Ishikawa (cell line): ENCODE results near the gene PIH1D1.

Experiments used
- CEBPB ChIP-seq: IDR thresholded peaks from 2 replicates; pipeline ENCODE4 v1.6.1; 2012
- CREB1 ChIP-seq: IDR thresholded peaks from 2 replicates; pipeline ENCODE4 v1.6.1; 2012; ENCODE audit warnings: low read depth
- EGR1 ChIP-seq: IDR thresholded peaks from 2 replicates; pipeline ENCODE4 v1.6.1; 2012
- EP300 ChIP-seq: IDR thresholded peaks from 2 replicates; pipeline ENCODE4 v1.6.1; 2012; ENCODE audit warnings: borderline replicate concordance
- FOXM1 ChIP-seq: IDR thresholded peaks from 2 replicates; pipeline ENCODE4 v1.6.1; 2012; ENCODE audit warnings: low read depth, borderline replicate concordance
- NFIC ChIP-seq: IDR thresholded peaks from 2 replicates; pipeline ENCODE4 v1.6.1; 2012
- RAD21 ChIP-seq: IDR thresholded peaks from 2 replicates; pipeline ENCODE4 v1.6.1; 2012; ENCODE audit warnings: low read depth
- TAF1 ChIP-seq: IDR thresholded peaks from 2 replicates; pipeline ENCODE4 v1.6.1; 2012; ENCODE audit warnings: low read depth, mild to moderate bottlenecking
- TCF12 ChIP-seq: IDR thresholded peaks from 2 replicates; pipeline ENCODE4 v1.6.1; 2012; ENCODE audit warnings: low read depth
- TEAD4 ChIP-seq: IDR thresholded peaks from 2 replicates; pipeline ENCODE4 v1.6.1; 2012
- YY1 ChIP-seq: IDR thresholded peaks from 2 replicates; pipeline ENCODE4 v1.6.1; 2012; ENCODE audit warnings: low read depth
- ZBTB7A ChIP-seq: IDR thresholded peaks from 2 replicates; pipeline ENCODE4 v1.6.1; 2012; ENCODE audit warnings: low read depth
- TF ChIP-seq, protein P1 (sequence below): IDR thresholded peaks from 2 replicates; pipeline ENCODE4 v1.6.1; 2012
- TF ChIP-seq, protein P2 (sequence below): IDR thresholded peaks from 2 replicates; pipeline ENCODE4 v1.6.1; 2012; ENCODE audit warnings: low read depth, mild to moderate bottlenecking
- TF ChIP-seq, protein P3 (sequence below): IDR thresholded peaks from 2 replicates; pipeline ENCODE4 v1.6.1; 2012

The PIH1D1 gene

DNA sequence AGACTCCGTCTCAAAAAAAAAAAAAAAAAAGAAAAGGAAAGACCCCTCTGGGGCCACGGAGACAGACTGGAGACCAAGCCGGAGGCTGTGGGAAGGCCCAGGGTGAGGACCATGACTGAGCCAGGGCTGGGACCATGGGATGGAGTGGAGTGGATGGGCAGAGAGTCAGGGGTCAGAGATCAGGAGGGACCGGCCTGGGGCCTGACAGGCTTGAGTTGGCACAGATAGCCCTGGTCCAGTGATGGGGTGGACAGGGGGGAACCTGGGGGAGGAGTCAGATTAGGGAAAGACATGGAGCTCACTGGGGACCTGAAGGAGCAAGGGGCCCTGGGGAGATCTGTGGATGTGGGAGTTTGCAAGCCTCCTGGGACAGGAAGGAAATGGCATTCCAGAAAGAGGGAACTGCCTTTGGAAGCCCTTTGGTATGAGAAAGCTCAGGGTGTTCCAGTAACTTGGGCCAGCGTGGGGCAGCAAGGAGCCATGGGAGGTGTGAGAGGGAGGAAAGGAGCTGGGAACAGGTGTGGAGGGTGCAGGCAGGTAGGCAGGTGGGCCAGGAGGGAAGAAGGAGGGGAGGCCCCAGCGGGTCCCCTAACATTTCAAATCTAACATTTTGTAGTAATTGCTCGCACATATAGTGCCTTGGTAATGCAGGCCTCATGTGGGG, 29.5 kb upstream of the PIH1D1 start:
- TF ChIP-seq, protein P1, sequence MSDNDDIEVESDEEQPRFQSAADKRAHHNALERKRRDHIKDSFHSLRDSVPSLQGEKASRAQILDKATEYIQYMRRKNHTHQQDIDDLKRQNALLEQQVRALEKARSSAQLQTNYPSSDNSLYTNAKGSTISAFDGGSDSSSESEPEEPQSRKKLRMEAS: no peak
- TF ChIP-seq ZBTB7A: no peak
- TF ChIP-seq FOXM1: no peak
- TF ChIP-seq TAF1: no peak
- no peak for TF ChIP-seq TCF12
- TF ChIP-seq CREB1: no peak
- TF ChIP-seq, protein P2, sequence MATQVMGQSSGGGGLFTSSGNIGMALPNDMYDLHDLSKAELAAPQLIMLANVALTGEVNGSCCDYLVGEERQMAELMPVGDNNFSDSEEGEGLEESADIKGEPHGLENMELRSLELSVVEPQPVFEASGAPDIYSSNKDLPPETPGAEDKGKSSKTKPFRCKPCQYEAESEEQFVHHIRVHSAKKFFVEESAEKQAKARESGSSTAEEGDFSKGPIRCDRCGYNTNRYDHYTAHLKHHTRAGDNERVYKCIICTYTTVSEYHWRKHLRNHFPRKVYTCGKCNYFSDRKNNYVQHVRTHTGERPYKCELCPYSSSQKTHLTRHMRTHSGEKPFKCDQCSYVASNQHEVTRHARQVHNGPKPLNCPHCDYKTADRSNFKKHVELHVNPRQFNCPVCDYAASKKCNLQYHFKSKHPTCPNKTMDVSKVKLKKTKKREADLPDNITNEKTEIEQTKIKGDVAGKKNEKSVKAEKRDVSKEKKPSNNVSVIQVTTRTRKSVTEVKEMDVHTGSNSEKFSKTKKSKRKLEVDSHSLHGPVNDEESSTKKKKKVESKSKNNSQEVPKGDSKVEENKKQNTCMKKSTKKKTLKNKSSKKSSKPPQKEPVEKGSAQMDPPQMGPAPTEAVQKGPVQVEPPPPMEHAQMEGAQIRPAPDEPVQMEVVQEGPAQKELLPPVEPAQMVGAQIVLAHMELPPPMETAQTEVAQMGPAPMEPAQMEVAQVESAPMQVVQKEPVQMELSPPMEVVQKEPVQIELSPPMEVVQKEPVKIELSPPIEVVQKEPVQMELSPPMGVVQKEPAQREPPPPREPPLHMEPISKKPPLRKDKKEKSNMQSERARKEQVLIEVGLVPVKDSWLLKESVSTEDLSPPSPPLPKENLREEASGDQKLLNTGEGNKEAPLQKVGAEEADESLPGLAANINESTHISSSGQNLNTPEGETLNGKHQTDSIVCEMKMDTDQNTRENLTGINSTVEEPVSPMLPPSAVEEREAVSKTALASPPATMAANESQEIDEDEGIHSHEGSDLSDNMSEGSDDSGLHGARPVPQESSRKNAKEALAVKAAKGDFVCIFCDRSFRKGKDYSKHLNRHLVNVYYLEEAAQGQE: no peak
- no peak for TF ChIP-seq EP300
- TF ChIP-seq NFIC: no peak
- TF ChIP-seq EGR1: no peak
- no peak for TF ChIP-seq TEAD4
- TF ChIP-seq, protein P3, sequence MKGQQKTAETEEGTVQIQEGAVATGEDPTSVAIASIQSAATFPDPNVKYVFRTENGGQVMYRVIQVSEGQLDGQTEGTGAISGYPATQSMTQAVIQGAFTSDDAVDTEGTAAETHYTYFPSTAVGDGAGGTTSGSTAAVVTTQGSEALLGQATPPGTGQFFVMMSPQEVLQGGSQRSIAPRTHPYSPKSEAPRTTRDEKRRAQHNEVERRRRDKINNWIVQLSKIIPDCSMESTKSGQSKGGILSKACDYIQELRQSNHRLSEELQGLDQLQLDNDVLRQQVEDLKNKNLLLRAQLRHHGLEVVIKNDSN: no peak
- no peak for TF ChIP-seq RAD21
- TF ChIP-seq YY1: no peak
- no peak for TF ChIP-seq CEBPB

DNA sequence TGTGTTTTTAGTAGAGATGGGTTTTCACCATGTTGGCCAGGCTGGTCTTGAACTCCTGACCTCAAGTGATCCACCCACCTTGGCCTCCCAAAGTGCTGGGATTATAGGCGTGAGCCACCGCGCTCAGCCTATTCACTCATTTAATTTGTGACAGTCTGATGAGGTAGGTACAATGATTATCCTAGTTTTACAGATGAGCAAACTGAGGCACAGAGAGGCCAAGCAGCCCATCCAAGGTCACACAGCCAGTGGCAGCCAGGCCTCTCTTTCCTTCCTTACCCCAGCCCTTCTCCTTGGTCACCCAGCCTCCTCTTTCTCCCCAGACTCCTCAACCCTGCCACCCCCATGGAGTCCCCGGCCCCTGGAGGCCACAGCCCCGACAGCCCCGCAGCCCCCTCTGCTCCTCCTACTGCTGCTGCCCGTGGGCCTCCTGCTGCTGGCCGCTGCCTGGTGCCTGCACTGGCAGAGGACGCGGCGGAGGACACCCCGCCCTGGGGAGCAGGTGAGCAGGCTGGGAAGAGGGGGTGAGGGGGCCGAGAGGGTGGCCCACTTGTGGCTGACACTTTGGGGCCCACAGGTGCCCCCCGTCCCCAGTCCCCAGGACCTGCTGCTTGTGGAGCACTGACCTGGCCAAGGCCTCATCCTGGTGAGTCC, 28.5 kb upstream of the PIH1D1 start:
- TF ChIP-seq CREB1 (no peak), EGR1 (no peak), CEBPB (no peak), YY1 (no peak)

DNA sequence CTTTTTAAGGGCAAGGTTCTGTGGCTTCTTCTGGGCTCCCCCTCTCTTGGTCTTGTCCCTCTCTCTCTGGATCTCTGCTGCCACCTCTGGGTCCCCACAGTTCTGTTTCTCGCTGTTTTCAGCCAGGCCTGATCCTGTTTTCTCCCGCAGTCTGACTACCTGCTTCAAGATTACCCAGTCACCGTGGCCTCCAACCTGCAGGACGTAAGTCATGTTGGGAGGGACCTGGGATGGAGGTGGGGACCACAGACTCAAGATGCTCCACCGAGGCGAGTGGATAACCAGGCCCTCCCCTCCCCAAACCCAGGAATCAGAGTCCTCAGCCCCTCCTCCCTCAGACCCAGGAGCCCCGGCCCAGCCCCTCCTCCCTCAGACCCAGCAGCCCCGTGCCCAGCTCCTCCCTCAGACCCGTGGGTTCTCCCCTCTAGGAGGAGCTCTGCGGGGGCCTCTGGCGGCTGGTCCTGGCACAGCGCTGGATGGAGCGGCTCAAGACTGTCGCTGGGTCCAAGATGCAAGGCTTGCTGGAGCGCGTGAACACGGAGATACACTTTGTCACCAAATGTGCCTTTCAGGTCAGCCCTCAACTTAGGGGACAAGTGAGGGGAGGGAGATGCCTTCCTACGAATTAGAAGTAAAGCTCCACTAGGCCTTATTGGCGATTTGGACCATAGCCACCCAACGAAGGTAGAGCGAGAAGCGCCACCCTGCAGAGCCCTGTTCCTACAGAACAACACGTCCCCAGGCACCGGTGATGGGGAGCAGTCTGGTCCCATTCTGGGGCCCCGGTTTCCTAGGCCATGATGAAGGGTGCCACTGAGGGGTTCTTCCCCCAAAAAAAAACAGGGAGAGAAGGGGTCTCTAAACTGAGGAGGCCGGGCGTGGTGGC, 24.6 kb upstream of the PIH1D1 start:
- TF ChIP-seq FOXM1: no peak
- peak; percentile 29; the same call in 1 of the 2 replicates for TF ChIP-seq RAD21

DNA sequence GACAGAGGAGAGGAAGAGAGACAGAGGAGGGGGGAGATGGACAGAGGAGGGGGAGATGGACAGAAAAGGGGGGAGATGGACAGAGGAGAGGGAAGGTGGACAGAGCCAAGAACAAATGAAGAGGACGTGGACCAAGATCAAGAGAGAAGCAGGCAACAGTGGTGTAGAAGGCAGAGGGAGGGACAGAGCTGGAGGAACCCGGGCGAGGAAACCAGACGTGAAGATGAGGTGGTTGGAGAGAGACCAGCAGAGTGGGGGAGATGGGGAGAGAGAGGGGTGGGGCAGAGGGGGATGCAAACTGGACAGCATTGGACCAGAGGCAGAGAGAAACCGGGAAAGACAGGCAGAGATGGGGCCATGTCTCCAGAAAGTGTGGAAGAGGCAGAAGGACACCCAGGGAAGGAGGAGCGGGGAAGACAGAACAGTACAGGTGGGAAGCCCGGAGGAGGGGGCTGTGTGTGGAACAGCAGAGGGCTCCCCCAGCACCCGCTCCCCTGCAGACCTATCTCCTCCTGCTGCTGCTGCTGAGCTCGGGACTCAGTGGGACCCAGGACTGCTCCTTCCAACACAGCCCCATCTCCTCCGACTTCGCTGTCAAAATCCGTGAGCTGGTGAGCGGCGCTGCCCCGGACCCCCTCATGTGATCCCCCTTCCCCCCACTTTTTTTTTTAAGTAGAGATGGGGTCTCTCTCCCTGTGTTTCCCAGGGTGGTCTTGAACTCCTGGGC, 23.7 kb upstream of the PIH1D1 start:
- no peak for TF ChIP-seq CEBPB
- TF ChIP-seq TAF1: no peak

DNA sequence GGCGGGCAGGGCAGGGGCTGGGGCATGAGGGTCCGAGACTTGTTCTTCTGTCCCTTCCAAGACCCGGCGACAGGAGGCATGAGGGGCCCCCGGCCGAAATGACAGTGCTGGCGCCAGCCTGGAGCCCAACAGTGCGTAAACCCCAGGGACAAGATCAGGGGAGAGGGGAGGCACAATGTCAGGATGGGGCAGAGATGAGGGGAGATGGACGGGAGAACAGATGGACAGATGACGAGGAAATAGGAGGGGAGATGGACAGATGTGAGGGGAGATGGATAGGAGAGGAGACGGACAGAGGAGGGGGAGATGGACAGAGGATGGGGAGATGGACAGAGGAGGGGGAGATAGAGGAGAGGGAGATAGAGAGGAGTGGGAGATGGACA, 22.9 kb upstream of the PIH1D1 start:
- no peak for TF ChIP-seq TEAD4
- TF ChIP-seq CEBPB: no peak
- no peak for TF ChIP-seq RAD21
- TF ChIP-seq ZBTB7A: no peak
- TF ChIP-seq, protein P3: no peak
- TF ChIP-seq FOXM1: no peak
- no peak for TF ChIP-seq EGR1
- TF ChIP-seq, protein P2: no peak
- TF ChIP-seq NFIC: no peak
- TF ChIP-seq YY1: no peak
- TF ChIP-seq, protein P1: no peak
- no peak for TF ChIP-seq TCF12
- no peak for TF ChIP-seq EP300
- TF ChIP-seq TAF1: no peak
- no peak for TF ChIP-seq CREB1
